GM12891 (cell line): ENCODE data around the gene MRS2.
"Not testable (repeated sequence)": the region's sequence is repeated elsewhere in the genome, so short reads cannot be mapped to it uniquely, and the experiment has no call there.

Experiments used
- POLR2A ChIP-seq: IDR thresholded peaks from 2 replicates; pipeline ENCODE4 v1.6.1; 2011; ENCODE audit warnings: low read depth, low read length, control low read depth
- POLR2AphosphoS5 ChIP-seq: IDR thresholded peaks from 2 replicates; pipeline ENCODE4 v1.6.1; 2011; ENCODE audit warnings: low read depth, low read length, control low read depth
- POU2F2 ChIP-seq: IDR thresholded peaks from 2 replicates; pipeline ENCODE4 v1.6.1; 2011; ENCODE audit warnings: low read depth, mild to moderate bottlenecking, control low read depth, low read length, moderate library complexity
- SPI1 ChIP-seq: IDR thresholded peaks from 2 replicates; pipeline ENCODE4 v1.6.1; 2011; ENCODE audit warnings: low read depth, low read length, control low read depth
- TAF1 ChIP-seq: IDR thresholded peaks from 2 replicates; pipeline ENCODE4 v1.6.1; 2011; ENCODE audit warnings: low read depth, low read length, control low read depth

GRCh38 chr6:24384369-24385130 lies 18.2 kb upstream of the MRS2 start:
- TF ChIP-seq SPI1, POLR2A, POLR2AphosphoS5, POU2F2, TAF1: not testable (repeated sequence)
